K562 (cell line): ENCODE results near the gene FCRL6. TPM values are rescaled to one million over a fixed set of nuclear protein-coding genes. Genes with fewer than 3 reads are reported as not detected.

ENCODE experiments used
- ATAC-seq: fragments of 200-7000 bp; cut with Tn5 transposase; 3 replicates; pipeline ENCODE4 v1.9.1; 2020; ENCODE audit warnings: moderate library complexity
- BruUV-seq: library from RNA; stranded (reverse); fragments of 400-500 nt; replicated peaks from 2 replicates; lab custom pipeline; 2021; lab: Mats Ljungman, UMichigan
- CTCF ChIA-PET: fragments of 300-600 bp; formaldehyde crosslinking; extraction: SDS; loops from one replicate; lab custom pipeline; 2021; ENCODE audit warnings: low intra/inter-chr PET ratio; lab: Yijun Ruan, JAX
- POLR2A ChIA-PET: fragments of 300-600, 350-650 bp; sonication (Branson Sonifier 250); formaldehyde crosslinking; extraction: SDS; loops from one replicate; lab custom pipeline; 2021; ENCODE audit warnings: antibody characterized with exemption, inconsistent platforms; lab: Yijun Ruan, JAX
- DNase-seq, 4 experiments: peaks; one replicate each; pipeline versions ENCODE4 v3.0.0 to v3.0.0-alpha.2; 2011 to 2018; ENCODE audit warnings: low spot score in 3 of 4, mixed read lengths in 3 of 4; ENCODE audit errors: extremely low read depth in 1 of 4
- FAIRE-seq: peaks from 2 replicates; lab custom pipeline; 2011; peaks lifted over from hg19 to GRCh38; lab: Jason Lieb, UNC
- H2AFZ ChIP-seq: 2 replicates; pipeline ENCODE4 v1.6.0; 2011; ENCODE audit warnings: low read depth, low read length, control low read depth, inconsistent platforms
- H3K27ac ChIP-seq: fragments of 200-600 bp; 3 replicates; pipeline ENCODE4 v1.8.0; 2011; ENCODE audit warnings: low read depth, mild to moderate bottlenecking, control low read depth, inconsistent platforms, low read length, moderate library complexity, mixed read lengths; ENCODE audit errors: extremely low read depth
- H3K27me3 ChIP-seq, 2 experiments: fragments of 300-600 bp in 1 of 2; 2 replicates in 1 of 2; 3 replicates in 1 of 2; pipeline versions ENCODE4 v1.6.0 to v1.8.0; 2011; ENCODE audit warnings: inconsistent platforms in 2 of 2, low read length in 2 of 2, mild to moderate bottlenecking in 1 of 2, mixed read lengths in 1 of 2, moderate library complexity in 1 of 2; ENCODE audit not compliant: control insufficient read depth in 2 of 2, insufficient read depth in 2 of 2
- H3K36me3 ChIP-seq: fragments of 300-600 bp; 3 replicates; pipeline ENCODE4 v1.8.0; 2011; ENCODE audit warnings: mild to moderate bottlenecking, low read length, inconsistent platforms; ENCODE audit not compliant: control insufficient read depth, insufficient read depth
- H3K4me1 ChIP-seq, 2 experiments: fragments of 200-600 bp in 1 of 2; replicated peaks in 1 of 2; 2 replicates in 1 of 2; 3 replicates in 1 of 2; pipeline versions ENCODE4 v1.5.1 to v1.8.0; 2011; ENCODE audit warnings: inconsistent platforms in 2 of 2, low read length in 2 of 2, mild to moderate bottlenecking in 1 of 2, mixed read lengths in 1 of 2, moderate library complexity in 1 of 2; ENCODE audit not compliant: control insufficient read depth in 2 of 2, insufficient read depth in 2 of 2
- H3K4me2 ChIP-seq: 2 replicates; pipeline ENCODE4 v1.6.1; 2011; ENCODE audit warnings: low read length, control low read depth, inconsistent platforms, mixed read lengths; ENCODE audit not compliant: insufficient read depth
- H3K4me3 ChIP-seq: fragments of 200-600 bp; sonication (generic), shearing (Covaris generic); 2 replicates; pipeline ENCODE4 v1.5.1; 2016; ENCODE audit warnings: control low read depth, inconsistent platforms
- H3K79me2 ChIP-seq: fragments of 200-600 bp; 3 replicates; pipeline ENCODE4 v1.8.0; 2011; ENCODE audit warnings: low read length, inconsistent platforms; ENCODE audit not compliant: control insufficient read depth, insufficient read depth
- H3K9ac ChIP-seq, 2 experiments: 2 replicates each; pipeline versions ENCODE4 v1.6.0 to v1.6.1; 2011; ENCODE audit warnings: low read depth in 2 of 2, low read length in 2 of 2, control low read depth in 1 of 2, inconsistent platforms in 1 of 2, mild to moderate bottlenecking in 1 of 2, mixed read lengths in 1 of 2; ENCODE audit not compliant: insufficient read depth in 1 of 2
- H3K9me1 ChIP-seq: one replicate; pipeline ENCODE4 v1.6.0; 2011; ENCODE audit warnings: inconsistent platforms, mild to moderate bottlenecking, low read length, moderate library complexity; ENCODE audit not compliant: control insufficient read depth, insufficient read depth
- H3K9me3 ChIP-seq: replicated peaks from 2 replicates; pipeline ENCODE4 v1.5.1; 2011; ENCODE audit warnings: low read depth, low read length, inconsistent platforms; ENCODE audit not compliant: control insufficient read depth, insufficient read depth
- H4K20me1 ChIP-seq: replicated peaks from 2 replicates; pipeline ENCODE4 v1.6.1; 2011; ENCODE audit warnings: low read length, inconsistent platforms, mixed read lengths; ENCODE audit not compliant: control insufficient read depth, insufficient read depth
- EGR1 ChIP-seq: fragments of 450-650 bp; conservative IDR thresholded peaks from 2 replicates; pipeline ENCODE4 v1.6.1; 2017; ENCODE audit warnings: mild to moderate bottlenecking
- FOXJ2 ChIP-seq: fragments of 200-800 bp; sonication (Bioruptor generic); IDR thresholded peaks from 2 replicates; pipeline ENCODE4 v1.6.1; 2016; ENCODE audit warnings: missing genetic modification characterization, missing compliant biosample characterization
- GTF2E2 ChIP-seq: fragments of 200-800 bp; sonication (Bioruptor generic); IDR thresholded peaks from 2 replicates; pipeline ENCODE4 v1.6.1; 2016; ENCODE audit warnings: missing genetic modification characterization, missing compliant biosample characterization
- JUNB ChIP-seq: fragments of 450-650 bp; formaldehyde crosslinking; conservative IDR thresholded peaks from 2 replicates; pipeline ENCODE4 v1.4.0; 2020; ENCODE audit warnings: mild to moderate bottlenecking
- NCOA4 ChIP-seq: fragments of 450-650 bp; IDR thresholded peaks from 2 replicates; pipeline ENCODE4 v1.6.1; 2018; ENCODE audit warnings: mild to moderate bottlenecking; ENCODE audit not compliant: partially characterized antibody
- NCOR1 ChIP-seq: fragments of 450-650 bp; IDR thresholded peaks from 2 replicates; pipeline ENCODE4 v1.6.1; 2016; ENCODE audit warnings: mild to moderate bottlenecking, moderate library complexity
- RBM22 ChIP-seq: fragments of 200-400 bp; formaldehyde crosslinking; IDR thresholded peaks from 2 replicates; pipeline ENCODE4 v1.6.1; 2018; ENCODE audit warnings: low read length, low read depth; ENCODE audit not compliant: poor library complexity, severe bottlenecking
- RHOXF2B ChIP-seq: fragments of 250-450 bp; sonication (Bioruptor Pico); conservative IDR thresholded peaks from 2 replicates; pipeline ENCODE4 v1.5.1; 2021
- SAFB2 ChIP-seq: fragments of 200-400 bp; formaldehyde crosslinking; IDR thresholded peaks from 2 replicates; pipeline ENCODE4 v1.6.1; 2018; ENCODE audit warnings: borderline replicate concordance, low read length, low read depth, moderate library complexity; ENCODE audit not compliant: severe bottlenecking
- ZNF316 ChIP-seq: fragments of 450-650 bp; IDR thresholded peaks from 2 replicates; pipeline ENCODE4 v1.6.1; 2016
- WGBS: fragments of 100-300 bp; shearing (Covaris generic); methylation state at CpG from one replicate; pipeline ENCODE4 v1.1.6; 2016; ENCODE audit warnings: low coverage, mixed read lengths; ENCODE audit not compliant: insufficient coverage; ENCODE audit errors: missing lambda C conversion rate; 5-methylcytosine and 5-hydroxymethylcytosine counted together
- in situ Hi-C: fragments of 300-500 bp; cut with MboI; formaldehyde crosslinking; loops from 4 replicates; pipeline ENCODE4 v1.15.0; 2018; ENCODE audit warnings: inconsistent platforms, mixed read lengths
- intact Hi-C: fragments of 100-400 bp; cut with micrococcal nuclease; formaldehyde crosslinking; loops from 2 replicates; pipeline ENCODE4 v1.14.2; 2022
- polyA plus RNA-seq, 8 experiments: library from polyadenylated mRNA; depleted of rRNA in 4 of 8; stranded (reverse) in 5 of 8; unstranded in 3 of 8; fragments of >200 nt; fragmentation: Nextera tagmentation in 2 of 8; fragmentation: Illumina TruSeq in 1 of 8; extraction: Ambion mirVana in 2 of 8; extraction: Trizol in 1 of 8; gene quantifications; 2 replicates each; pipeline versions ENCODE4 v1.2.1 to v1.2.3, GENCODE V29; 2011 to 2014; ENCODE audit warnings: inconsistent platforms in 1 of 8, missing spikeins in 1 of 8
- total RNA-seq, 7 experiments: library from RNA; depleted of rRNA in 6 of 7; stranded (reverse); fragments of >200 nt in 6 of 7; fragmentation: Illumina TruSeq in 2 of 7; extraction: Trizol in 2 of 7; gene quantifications; 2 replicates each; pipeline versions ENCODE4 v1.2.1 to v1.2.3, GENCODE V29; 2011 to 2021; ENCODE audit warnings: low replicate concordance in 1 of 7
- TF ChIP-seq, protein P1 (sequence below): fragments of 250-450 bp; sonication (Bioruptor Pico); IDR thresholded peaks from 2 replicates; pipeline ENCODE4 v1.9.0; 2021; ENCODE audit warnings: mild to moderate bottlenecking
- TF ChIP-seq, protein P2 (sequence below), 2 experiments: fragments of 450-650 bp; conservative IDR thresholded peaks; 2 replicates each; pipeline ENCODE4 v1.6.1; 2017; ENCODE audit warnings: mild to moderate bottlenecking in 2 of 2, moderate library complexity in 2 of 2

FCRL6 gene
- total and polyA plus RNA-seq, 9 of the 15 experiments (the other 6 are each of a cell fraction or from before 2014, with no cell fraction given), result not detected

GRCh38 chr1:159779403-159779851, 22.7 kb upstream of the FCRL6 start:
- Histone ChIP-seq H3K36me3 (no peaks in the 10 kb centered on the region), H3K27me3 (peaks cover 0 to 7% of the 10 kb centered on the region in 2 experiments; a peak in 2 of 5 replicates), H3K9ac (no peak overlapping the region), H3K9me3 (no peaks in the 10 kb centered on the region), H2AFZ (no peak overlapping the region), H3K9me1 (no peaks in the 10 kb centered on the region), H4K20me1 (no peaks in the 10 kb centered on the region), H3K79me2 (no peaks in the 10 kb centered on the region; the same call in 2 of the 3 replicates), H3K4me3 (no peak overlapping the region), H3K27ac (no peak overlapping the region), H3K4me2 (no peak overlapping the region), H3K4me1 (peaks cover 0 to 17% of the 10 kb centered on the region in 2 experiments; a peak in 3 of 5 replicates)
- FAIRE-seq (no peak), DNase-seq (no peak), ATAC-seq (no peak)
- ChIA-PET CTCF (interaction anchor here (1.3 to 2.1 kb wide), 3 partner anchors 11 to 112 kb away, joined by 7 to 12 read pairs (median 7); no protein-coding TSS in a partner anchor), POLR2A (interaction anchor here (0.6 kb wide), 1 partner anchor 231 kb away, joined by 3 read pairs; no protein-coding TSS in a partner anchor)
- WGBS, result 18% methylated on average over 2 of the region's 2 CpGs
- intact Hi-C loops (no loop called here), in situ Hi-C loops (no loop called here)
- no TSS peak for BruUV-seq
- TF ChIP-seq, protein P1, sequence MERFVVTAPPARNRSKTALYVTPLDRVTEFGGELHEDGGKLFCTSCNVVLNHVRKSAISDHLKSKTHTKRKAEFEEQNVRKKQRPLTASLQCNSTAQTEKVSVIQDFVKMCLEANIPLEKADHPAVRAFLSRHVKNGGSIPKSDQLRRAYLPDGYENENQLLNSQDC (CRISPR knock-in tag), result no peak
- TF ChIP-seq ZNF316, result no peak
- no peak for TF ChIP-seq SAFB2
- no peak for TF ChIP-seq NCOA4
- TF ChIP-seq JUNB, result no peak
- no peak for TF ChIP-seq GTF2E2 (tag)
- no peak for TF ChIP-seq RHOXF2B (CRISPR knock-in tag)
- no peak for TF ChIP-seq RBM22
- TF ChIP-seq FOXJ2 (tag), result no peak
- no peak for TF ChIP-seq EGR1
- TF ChIP-seq NCOR1, result no peak
- TF ChIP-seq, protein P2, sequence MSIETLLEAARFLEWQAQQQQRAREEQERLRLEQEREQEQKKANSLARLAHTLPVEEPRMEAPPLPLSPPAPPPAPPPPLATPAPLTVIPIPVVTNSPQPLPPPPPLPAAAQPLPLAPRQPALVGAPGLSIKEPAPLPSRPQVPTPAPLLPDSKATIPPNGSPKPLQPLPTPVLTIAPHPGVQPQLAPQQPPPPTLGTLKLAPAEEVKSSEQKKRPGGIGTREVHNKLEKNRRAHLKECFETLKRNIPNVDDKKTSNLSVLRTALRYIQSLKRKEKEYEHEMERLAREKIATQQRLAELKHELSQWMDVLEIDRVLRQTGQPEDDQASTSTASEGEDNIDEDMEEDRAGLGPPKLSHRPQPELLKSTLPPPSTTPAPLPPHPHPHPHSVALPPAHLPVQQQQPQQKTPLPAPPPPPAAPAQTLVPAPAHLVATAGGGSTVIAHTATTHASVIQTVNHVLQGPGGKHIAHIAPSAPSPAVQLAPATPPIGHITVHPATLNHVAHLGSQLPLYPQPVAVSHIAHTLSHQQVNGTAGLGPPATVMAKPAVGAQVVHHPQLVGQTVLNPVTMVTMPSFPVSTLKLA (conservative IDR thresholded peaks at IDR 0.05), result no peak
